GM06990 (cell line): ENCODE measurements around the gene L3MBTL3.

Experiments used
- DNase-seq: peaks from one replicate; pipeline ENCODE4 v3.0.0-alpha.2; 2011; ENCODE audit not compliant: insufficient read length; ENCODE audit errors: extremely low read depth
- H3K27me3 ChIP-seq: replicated peaks from 2 replicates; pipeline ENCODE4 v1.6.0; 2011; ENCODE audit warnings: low read length; ENCODE audit not compliant: control insufficient read depth, insufficient read depth
- H3K36me3 ChIP-seq: 2 replicates; pipeline ENCODE4 v1.5.1; 2011; ENCODE audit warnings: low read length; ENCODE audit not compliant: control insufficient read depth, insufficient read depth
- H3K4me3 ChIP-seq: replicated peaks from 2 replicates; pipeline ENCODE4 v1.5.1; 2011; ENCODE audit warnings: low read depth, mild to moderate bottlenecking, control low read depth, low read length
- TF ChIP-seq, protein P1 (sequence below): IDR thresholded peaks from 2 replicates; pipeline ENCODE4 v1.5.1; 2011; ENCODE audit warnings: low read length, control low read depth, mild to moderate bottlenecking, inconsistent platforms; ENCODE audit not compliant: insufficient read depth, poor library complexity, severe bottlenecking

The L3MBTL3 gene

DNA sequence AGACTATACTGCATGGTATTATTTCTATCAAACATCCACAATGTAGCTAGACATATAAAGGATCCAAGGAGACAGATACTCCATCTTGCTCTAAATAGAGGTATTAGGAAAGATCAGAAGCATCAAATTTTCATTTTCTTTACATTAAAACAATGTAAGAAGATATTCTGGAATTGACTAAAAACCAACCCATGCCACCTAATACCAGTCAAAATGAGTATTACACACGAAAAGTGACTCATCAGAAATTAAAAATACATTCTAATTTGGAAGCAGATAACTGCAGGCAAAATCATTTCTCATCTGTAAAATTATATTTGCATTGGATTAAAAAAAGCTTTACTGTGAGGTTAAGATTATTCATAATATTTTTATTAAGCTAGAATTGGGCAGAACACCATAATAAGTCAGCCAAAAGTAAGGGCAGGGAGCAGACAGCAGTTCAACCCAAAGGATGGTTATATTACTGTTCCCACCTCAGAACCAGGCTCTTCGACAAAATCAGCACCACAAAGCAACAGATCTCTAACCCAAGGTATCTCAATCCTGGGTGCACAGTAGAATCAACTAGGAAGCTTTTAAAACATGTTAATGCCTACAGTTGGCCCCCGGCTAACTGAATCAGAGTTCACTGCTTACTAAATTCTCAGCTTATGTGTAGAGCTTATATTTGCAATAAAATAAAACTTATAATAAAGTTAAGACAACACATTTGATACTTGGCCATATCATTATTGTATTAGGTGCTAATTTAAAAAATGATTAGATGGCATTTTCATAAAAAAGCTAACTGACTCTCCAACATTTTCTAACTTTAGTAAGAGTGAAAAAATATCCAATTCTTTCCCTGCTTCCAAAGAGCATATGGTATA is 169.2 kb downstream of the L3MBTL3 start:
- no peak for DNase-seq
- Histone ChIP-seq H3K4me3 (no peak overlapping the region), H3K36me3 (no peaks in the 10 kb centered on the region), H3K27me3 (no peaks in the 10 kb centered on the region)
- TF ChIP-seq, protein P1, sequence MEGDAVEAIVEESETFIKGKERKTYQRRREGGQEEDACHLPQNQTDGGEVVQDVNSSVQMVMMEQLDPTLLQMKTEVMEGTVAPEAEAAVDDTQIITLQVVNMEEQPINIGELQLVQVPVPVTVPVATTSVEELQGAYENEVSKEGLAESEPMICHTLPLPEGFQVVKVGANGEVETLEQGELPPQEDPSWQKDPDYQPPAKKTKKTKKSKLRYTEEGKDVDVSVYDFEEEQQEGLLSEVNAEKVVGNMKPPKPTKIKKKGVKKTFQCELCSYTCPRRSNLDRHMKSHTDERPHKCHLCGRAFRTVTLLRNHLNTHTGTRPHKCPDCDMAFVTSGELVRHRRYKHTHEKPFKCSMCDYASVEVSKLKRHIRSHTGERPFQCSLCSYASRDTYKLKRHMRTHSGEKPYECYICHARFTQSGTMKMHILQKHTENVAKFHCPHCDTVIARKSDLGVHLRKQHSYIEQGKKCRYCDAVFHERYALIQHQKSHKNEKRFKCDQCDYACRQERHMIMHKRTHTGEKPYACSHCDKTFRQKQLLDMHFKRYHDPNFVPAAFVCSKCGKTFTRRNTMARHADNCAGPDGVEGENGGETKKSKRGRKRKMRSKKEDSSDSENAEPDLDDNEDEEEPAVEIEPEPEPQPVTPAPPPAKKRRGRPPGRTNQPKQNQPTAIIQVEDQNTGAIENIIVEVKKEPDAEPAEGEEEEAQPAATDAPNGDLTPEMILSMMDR = no peak

DNA sequence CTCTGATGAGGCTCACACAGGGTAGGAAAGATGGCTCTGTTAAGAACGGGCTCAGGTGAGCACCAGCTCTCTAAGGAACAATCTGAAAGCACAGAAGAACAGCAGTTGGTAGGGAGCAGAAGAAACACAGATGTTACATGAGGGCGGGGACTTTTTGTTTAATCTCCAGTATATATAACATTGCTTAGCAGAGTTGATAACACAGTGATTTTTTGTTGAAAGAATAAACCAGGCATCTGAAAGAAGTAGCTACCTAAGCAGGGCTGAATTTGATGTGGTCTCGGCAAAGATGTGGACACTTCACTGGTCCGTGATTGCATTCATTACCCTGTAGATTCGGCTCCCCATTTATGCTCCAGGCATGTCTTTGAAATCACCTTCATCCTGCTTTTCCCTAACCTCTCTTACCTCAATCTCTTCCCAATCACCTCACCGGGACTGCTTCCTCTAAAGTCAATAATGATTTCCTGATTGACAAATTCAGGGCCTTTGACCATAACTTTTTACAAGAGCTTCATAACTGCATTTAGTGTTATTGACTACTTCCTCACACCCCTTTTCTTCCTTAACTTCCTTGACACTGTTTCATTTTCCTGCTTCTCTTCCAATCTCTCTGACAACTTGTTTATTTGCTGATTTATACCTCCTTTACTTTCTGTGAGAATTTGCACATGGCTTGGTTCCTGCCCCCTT is 170.0 kb downstream of the L3MBTL3 start:
- no peak overlapping the region for H3K4me3 ChIP-seq
- no peaks in the 10 kb centered on the region for H3K27me3 ChIP-seq
- DNase-seq = no peak
- no peaks in the 10 kb centered on the region for H3K36me3 ChIP-seq
- TF ChIP-seq, protein P1 = no peak

DNA sequence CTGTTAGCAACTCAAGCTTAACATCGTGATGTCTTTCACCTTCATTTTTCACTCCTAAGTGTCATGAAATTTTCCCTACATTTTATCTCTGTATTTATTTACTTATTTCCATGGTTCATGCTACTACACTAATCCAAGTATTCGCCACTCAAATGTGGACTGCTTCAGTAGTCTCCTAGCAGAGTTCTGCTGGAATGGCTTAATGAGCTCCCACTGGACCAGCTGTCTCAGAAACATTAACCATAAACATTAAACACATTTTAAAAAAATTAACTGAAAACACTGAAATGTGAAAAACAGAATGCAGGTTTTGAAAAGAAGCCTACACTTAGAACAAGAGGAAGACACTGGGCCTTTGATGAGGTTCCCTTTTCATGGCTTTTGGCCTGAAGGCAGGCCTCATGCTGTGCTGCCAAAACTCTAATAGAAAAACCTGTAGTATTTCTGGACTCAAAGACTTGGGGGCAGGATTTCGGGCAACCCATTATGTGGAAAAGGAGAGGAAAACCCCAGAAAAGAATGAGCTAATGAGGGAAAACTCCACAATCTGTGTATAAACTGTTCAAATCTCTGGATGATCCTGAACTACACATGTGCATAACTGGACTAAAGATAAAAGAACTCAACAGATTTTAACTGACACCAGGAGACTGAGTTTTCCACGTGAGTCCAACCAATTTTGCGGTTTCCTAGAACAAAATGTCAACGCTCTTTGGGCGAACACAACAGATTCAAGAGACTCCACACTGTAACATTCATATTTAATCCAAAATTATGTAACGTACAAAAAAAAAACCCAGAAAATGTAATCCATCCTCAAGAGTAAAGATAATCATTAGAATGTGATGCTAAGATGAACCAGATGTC is 171.4 kb downstream of the L3MBTL3 start:
- DNase-seq = no peak
- H3K4me3 ChIP-seq = no peak overlapping the region

More for the DNA sequence above, 171.4 kb downstream of the L3MBTL3 start:
- Histone ChIP-seq H3K36me3 (no peaks in the 10 kb centered on the region), H3K27me3 (no peaks in the 10 kb centered on the region)
- TF ChIP-seq, protein P1 = no peak
